Heart right ventricle (tissue), 16 donors: ENCODE results near the gene GPC3. TPM values are rescaled to one million over a fixed set of nuclear protein-coding genes. Genes with fewer than 3 reads are reported as not detected.

Source experiments
- ATAC-seq, 8 donors: fragments of 200-7000 bp; cut with Tn5 transposase; one replicate each; pipeline ENCODE4 v1.9.1; 2020; ENCODE audit warnings: mild to moderate bottlenecking in 8 of 8, moderate library complexity in 8 of 8, moderate number of reproducible peaks in 1 of 8
- DNase-seq, 2 donors: peaks; one replicate each; pipeline ENCODE4 v3.0.0-alpha.2; 2020
- H3K27ac ChIP-seq, 10 donors: fragments of 200-600 bp; sonication (generic) in 2 of 10; one replicate each; pipeline versions ENCODE4 v1.5.0 to v1.8.0; 2020 to 2022; ENCODE audit warnings: mild to moderate bottlenecking in 3 of 10
- H3K27me3 ChIP-seq, 7 donors: fragments of 200-600 bp; one replicate each; pipeline ENCODE4 v1.8.0; 2021 to 2022; ENCODE audit warnings: mild to moderate bottlenecking in 2 of 7
- H3K36me3 ChIP-seq, 9 donors: fragments of 200-600 bp; sonication (generic) in 1 of 9; one replicate each; pipeline versions ENCODE4 v1.5.0 to v1.8.0; 2020 to 2022; ENCODE audit warnings: mild to moderate bottlenecking in 2 of 9
- H3K4me1 ChIP-seq, 9 donors: fragments of 200-600 bp; sonication (generic) in 1 of 9; one replicate each; pipeline versions ENCODE4 v1.5.0 to v1.8.0; 2020 to 2022; ENCODE audit warnings: mild to moderate bottlenecking in 4 of 9
- H3K4me3 ChIP-seq, 10 donors: fragments of 200-600 bp; sonication (generic) in 2 of 10; one replicate each; pipeline versions ENCODE4 v1.5.0 to v1.8.0; 2020 to 2022; ENCODE audit warnings: mild to moderate bottlenecking in 7 of 10, moderate library complexity in 2 of 10
- H3K9me3 ChIP-seq, 11 donors: fragments of 200-600 bp in 10 of 11; sonication (generic) in 2 of 11; one replicate each; pipeline versions ENCODE4 v1.5.0 to v1.8.0; 2013 to 2022; ENCODE audit warnings: mild to moderate bottlenecking in 2 of 11, control low read depth in 1 of 11, moderate library complexity in 1 of 11
- CTCF ChIP-seq, 9 donors: fragments of 200-600 bp; sonication (generic) in 2 of 9; IDR thresholded peaks; one replicate each; pipeline versions ENCODE4 v1.5.0 to v1.8.0; 2021 to 2022; ENCODE audit warnings: antibody characterized with exemption in 9 of 9, mild to moderate bottlenecking in 5 of 9, moderate library complexity in 1 of 9
- WGBS, 2 donors: extraction: QIAGEN DNeasy Blood & Tissue Kit; methylation state at CpG; one replicate each; pipeline ENCODE4 v1.1.7; 2013; ENCODE audit warnings: inconsistent platforms in 1 of 2; 5-methylcytosine and 5-hydroxymethylcytosine counted together
- intact Hi-C, 10 donors: fragments of 100-400 bp; cut with DNase I; formaldehyde crosslinking; loops; one replicate each; pipeline versions ENCODE4 v1.11.1 to v1.14.2; 2022
- polyA plus RNA-seq, 2 donors: library from polyadenylated mRNA; stranded (reverse); fragments of 200-250 nt; gene quantifications; one replicate each; pipeline ENCODE4 v1.2.3, GENCODE V29; 2013
- total RNA-seq, 10 donors: library from RNA; stranded (reverse); fragmentation: NEBNext Ultra II Directional in 3 of 10; extraction: Animal tissue kit (Norgen Biotek cat#: 25700) in 3 of 10; gene quantifications; one replicate each; pipeline versions ENCODE4 v1.2.1 to v1.2.4, GENCODE V29; 2021 to 2023
- donor health status: Arrhythmogenic right ventricular cardiomyopathy.
- donor health status: ischemic (EF 13 %, LVEDD 7.1; RV severe dilation, severe dysfunction).
- donor health status: healthy with polysubstance abuse.
- donor health status: DM: no; HTN: yes; CAD: no.
- donor health status: DM: no; HTN: no; CAD: no.
- donor health status: ischemic (EF 25% LVEDD 6.9; RV normal size, moderate dysfunction).
- donor health status: ischemic (EF 25% LVEDD 5.7; RV mildly dilated, moderate dysfunction).
- donor health status: healthy.
- donor health status: DM: yes; HTN: yes; CAD: no.
- donor health status: Ischemic cardiomyopathy.
- donor health status: ischemic (EF 35%, LVEDD 5.7; RV mildly dilated, moderate dysfunction).
- donor health status: nonischemic (EF 11% LVEDD 7.7; RV severe dilation, severe dysfunction).
- donor health status: DM: yes; HTN: yes; CAD: no.
- donor health status: PGD.
- donor health status: ischemic (EF 29% LVEDD 5.4; RV normal size, mild dysfunction).
- donor health status: nonischemic (EF 23%, LVEDD 6.1; RV moderate dilation, normal function).

GPC3 gene
- total and polyA plus RNA-seq, 12 donors, result 0.66 to 5.6 (median 3.4) TPM

GRCh38 chrX:133593531-133593930 is 391.9 kb downstream of the GPC3 start:
- 93 to 99% methylated on average over 5 of the region's 5 CpGs for WGBS, 2 donors
- DNase-seq, result no peak
- no peak overlapping the region for H3K4me3 ChIP-seq

GRCh38 chrX:133590703-133591505 is 394.5 kb downstream of the GPC3 start:
- Histone ChIP-seq H3K4me3 (no peak overlapping the region), H3K36me3 (no peaks in the 10 kb centered on the region), H3K9me3 (no peaks in the 10 kb centered on the region), H3K27me3 (peaks cover 0 to 22% (median 0%) of the 10 kb centered on the region in 7 donors), H3K4me1 (no peaks in the 10 kb centered on the region), H3K27ac (no peak overlapping the region)
- no peak for DNase-seq
- intact Hi-C loops, result no loop called here
- no peak for TF ChIP-seq CTCF (IDR thresholded peaks at IDR 0.05)
- 89 to 94% methylated on average over 7 of the region's 7 CpGs for WGBS, 2 donors
- ATAC-seq, result no peak

More at GRCh38 chrX:133593531-133593930, 391.9 kb downstream of the GPC3 start:
- Histone ChIP-seq H3K27ac (no peak overlapping the region), H3K9me3 (no peaks in the 10 kb centered on the region), H3K36me3 (no peaks in the 10 kb centered on the region), H3K4me1 (no peaks in the 10 kb centered on the region), H3K27me3 (peaks cover 0 to 11% (median 0%) of the 10 kb centered on the region in 7 donors)
- intact Hi-C loops, result no loop called here
- ATAC-seq, result no peak
- TF ChIP-seq CTCF (IDR thresholded peaks at IDR 0.05), result no peak

- intact Hi-C loops, result no loop called here
- WGBS, 2 donors, result 87 to 94% methylated on average over 1 of the region's 1 CpG
- TF ChIP-seq CTCF (IDR thresholded peaks at IDR 0.05), result no peak
- Histone ChIP-seq H3K27me3 (peaks cover 0 to 30% (median 0%) of the 10 kb centered on the region in 7 donors), H3K4me3 (no peak overlapping the region), H3K9me3 (no peaks in the 10 kb centered on the region), H3K4me1 (no peaks in the 10 kb centered on the region), H3K27ac (no peak overlapping the region), H3K36me3 (no peaks in the 10 kb centered on the region)
- no peak for DNase-seq
- ATAC-seq, result no peak
These were observed 396.6 kb downstream of the GPC3 start for GRCh38 chrX:133588827-133589226.

- peaks cover 0 to 39% (median 0%) of the 10 kb centered on the region in 7 donors for H3K27me3 ChIP-seq
- ATAC-seq, result no peak
- H3K36me3 ChIP-seq, result no peaks in the 10 kb centered on the region
- TF ChIP-seq CTCF (IDR thresholded peaks at IDR 0.05), result no peak
- H3K4me3 ChIP-seq, result no peak overlapping the region
- no peaks in the 10 kb centered on the region for H3K9me3 ChIP-seq
- WGBS, 2 donors, result 87 to 91% methylated on average over 4 of the region's 4 CpGs
- intact Hi-C loops, result no loop called here
- H3K27ac ChIP-seq, result no peak overlapping the region
- no peak for DNase-seq
- H3K4me1 ChIP-seq, result no peaks in the 10 kb centered on the region
These were observed 397.6 kb downstream of the GPC3 start for GRCh38 chrX:133587818-133588217.
